HFFc6 (cell line): ENCODE data around the gene CBX6. TPM values are rescaled to one million over a fixed set of nuclear protein-coding genes. Genes with fewer than 3 reads are reported as not detected.

Experiments
- DNase-seq: peaks from one replicate; pipeline ENCODE4 v3.0.0-alpha.2; 2018
- H3K27ac Mint-ChIP-seq: 2 replicates; pipeline ENCODE4 v1.8.0; 2020; ENCODE audit warnings: mild to moderate bottlenecking, mixed read lengths
- H3K27me3 Mint-ChIP-seq: 2 replicates; pipeline ENCODE4 v1.8.0; 2021; ENCODE audit warnings: mild to moderate bottlenecking, moderate library complexity, mixed read lengths; ENCODE audit not compliant: insufficient read depth
- H3K36me3 Mint-ChIP-seq: 2 replicates; pipeline ENCODE4 v1.8.0; 2021; ENCODE audit warnings: low read depth, mixed read lengths
- H3K4me1 Mint-ChIP-seq: 2 replicates; pipeline ENCODE4 v1.8.0; 2020; ENCODE audit warnings: low read depth, mixed read lengths
- H3K4me3 Mint-ChIP-seq: 2 replicates; pipeline ENCODE4 v1.8.0; 2020; ENCODE audit warnings: mild to moderate bottlenecking, moderate library complexity, mixed read lengths
- H3K9me3 Mint-ChIP-seq: 2 replicates; pipeline ENCODE4 v1.8.0; 2020; ENCODE audit warnings: mild to moderate bottlenecking, mixed read lengths
- total RNA-seq, 6 experiments: library from RNA; stranded (reverse); fragmentation: NEBNext Ultra II Directional; extraction: Animal tissue kit (Norgen Biotek cat#: 25700); gene quantifications; 2 replicates in 1 of 6; 3 replicates in 5 of 6; pipeline ENCODE4 v1.2.3, GENCODE V29; 2021
- TF ChIP-seq, protein P1 (sequence below): fragments of 200-600 bp; sonication (generic); IDR thresholded peaks from 2 replicates; pipeline ENCODE4 v1.5.0; 2021; ENCODE audit warnings: antibody characterized with exemption, mild to moderate bottlenecking

CBX6 gene
- total RNA-seq, 6 experiments from 2014 or later, result 72.0 to 91.5 (median 75.3) TPM

GRCh38 chr22:38840129-38840528, 31.9 kb downstream of the CBX6 start:
- H3K36me3 Mint-ChIP-seq, result no peaks in the 10 kb centered on the region
- no peak for DNase-seq
- TF ChIP-seq, protein P1, sequence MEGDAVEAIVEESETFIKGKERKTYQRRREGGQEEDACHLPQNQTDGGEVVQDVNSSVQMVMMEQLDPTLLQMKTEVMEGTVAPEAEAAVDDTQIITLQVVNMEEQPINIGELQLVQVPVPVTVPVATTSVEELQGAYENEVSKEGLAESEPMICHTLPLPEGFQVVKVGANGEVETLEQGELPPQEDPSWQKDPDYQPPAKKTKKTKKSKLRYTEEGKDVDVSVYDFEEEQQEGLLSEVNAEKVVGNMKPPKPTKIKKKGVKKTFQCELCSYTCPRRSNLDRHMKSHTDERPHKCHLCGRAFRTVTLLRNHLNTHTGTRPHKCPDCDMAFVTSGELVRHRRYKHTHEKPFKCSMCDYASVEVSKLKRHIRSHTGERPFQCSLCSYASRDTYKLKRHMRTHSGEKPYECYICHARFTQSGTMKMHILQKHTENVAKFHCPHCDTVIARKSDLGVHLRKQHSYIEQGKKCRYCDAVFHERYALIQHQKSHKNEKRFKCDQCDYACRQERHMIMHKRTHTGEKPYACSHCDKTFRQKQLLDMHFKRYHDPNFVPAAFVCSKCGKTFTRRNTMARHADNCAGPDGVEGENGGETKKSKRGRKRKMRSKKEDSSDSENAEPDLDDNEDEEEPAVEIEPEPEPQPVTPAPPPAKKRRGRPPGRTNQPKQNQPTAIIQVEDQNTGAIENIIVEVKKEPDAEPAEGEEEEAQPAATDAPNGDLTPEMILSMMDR, result no peak
- no peaks in the 10 kb centered on the region for H3K9me3 Mint-ChIP-seq
- no peak overlapping the region for H3K27ac Mint-ChIP-seq
- H3K4me1 Mint-ChIP-seq, result peaks cover 16% of the 10 kb centered on the region
- no peak overlapping the region for H3K4me3 Mint-ChIP-seq
- peaks cover 41% of the 10 kb centered on the region for H3K27me3 Mint-ChIP-seq

- TF ChIP-seq, protein P1, result no peak
- no peaks in the 10 kb centered on the region for H3K9me3 Mint-ChIP-seq
- peaks cover 16% of the 10 kb centered on the region for H3K4me1 Mint-ChIP-seq
- H3K27me3 Mint-ChIP-seq, result peaks cover 38% of the 10 kb centered on the region
- DNase-seq, result no peak
- H3K36me3 Mint-ChIP-seq, result no peaks in the 10 kb centered on the region
- no peak overlapping the region for H3K27ac Mint-ChIP-seq
- H3K4me3 Mint-ChIP-seq, result no peak overlapping the region
Measured at GRCh38 chr22:38839686-38840085, 32.3 kb downstream of the CBX6 start.

DNA sequence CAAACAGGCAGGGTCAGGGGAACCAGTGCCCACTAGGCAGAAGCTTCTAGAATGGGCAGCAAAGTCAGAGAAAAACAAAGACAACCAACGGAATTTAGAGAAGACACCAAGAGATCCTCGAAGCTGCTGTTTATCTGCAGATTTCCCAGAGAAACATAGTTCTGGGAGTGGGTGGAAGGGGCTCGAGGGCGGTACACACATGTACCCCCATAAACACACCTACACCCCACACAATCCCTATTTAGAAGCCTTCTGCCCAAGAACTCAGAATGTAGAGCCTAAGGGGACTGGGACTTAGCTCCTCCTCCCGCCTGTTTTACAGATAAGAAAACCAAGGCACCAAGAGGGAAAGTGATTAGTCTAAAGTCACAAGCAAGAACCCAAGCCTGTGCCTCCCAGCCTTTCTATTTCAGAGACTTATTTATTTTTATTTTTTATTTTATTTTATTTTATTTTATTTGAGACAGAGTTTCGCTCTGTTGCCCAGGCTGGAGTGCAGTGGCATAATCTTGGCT, 34.5 kb downstream of the CBX6 start:
- Mint-ChIP-seq H3K27me3 (peaks cover 31% of the 10 kb centered on the region), H3K4me1 (peaks cover 12% of the 10 kb centered on the region), H3K27ac (no peak overlapping the region), H3K9me3 (no peaks in the 10 kb centered on the region), H3K36me3 (no peaks in the 10 kb centered on the region), H3K4me3 (no peak overlapping the region)
- TF ChIP-seq, protein P1, result no peak
- DNase-seq, result no peak

GRCh38 chr22:38835888-38836301, 36.1 kb downstream of the CBX6 start:
- Mint-ChIP-seq H3K36me3 (no peaks in the 10 kb centered on the region), H3K27me3 (peaks cover 22% of the 10 kb centered on the region), H3K4me3 (peak overlapping the region; percentile 47), H3K4me1 (peaks cover 20% of the 10 kb centered on the region), H3K27ac (no peak overlapping the region), H3K9me3 (no peaks in the 10 kb centered on the region)
- TF ChIP-seq, protein P1, result no peak
- DNase-seq, result peak; percentile 74

DNA sequence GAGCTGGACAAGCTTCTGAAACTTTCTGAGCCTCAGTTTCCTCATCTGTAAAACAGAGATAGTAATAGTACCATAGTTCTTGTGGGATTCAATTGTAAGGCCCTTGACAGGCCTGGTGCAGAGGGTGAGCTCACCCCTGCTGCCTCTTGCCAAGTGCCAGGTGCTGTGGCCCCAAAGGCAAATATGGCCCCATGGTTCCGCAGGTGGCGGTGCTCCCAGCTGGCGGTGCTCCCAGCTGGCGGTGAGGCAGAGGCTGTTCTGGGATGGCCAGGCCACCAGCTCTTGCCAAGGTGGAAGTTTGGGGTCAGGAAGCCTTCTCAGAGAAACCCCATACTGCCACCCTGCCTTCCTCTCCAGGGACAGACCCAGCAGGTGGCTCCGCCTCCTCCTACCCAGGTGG, 37.0 kb downstream of the CBX6 start:
- Mint-ChIP-seq H3K27ac (no peak overlapping the region), H3K27me3 (peaks cover 15% of the 10 kb centered on the region), H3K36me3 (no peaks in the 10 kb centered on the region), H3K4me3 (no peak overlapping the region), H3K9me3 (no peaks in the 10 kb centered on the region), H3K4me1 (peaks cover 20% of the 10 kb centered on the region)
- no peak for DNase-seq
- TF ChIP-seq, protein P1, result no peak
